Measurements from ENCODE around the gene GATA3.

Gene GATA3

DNA sequence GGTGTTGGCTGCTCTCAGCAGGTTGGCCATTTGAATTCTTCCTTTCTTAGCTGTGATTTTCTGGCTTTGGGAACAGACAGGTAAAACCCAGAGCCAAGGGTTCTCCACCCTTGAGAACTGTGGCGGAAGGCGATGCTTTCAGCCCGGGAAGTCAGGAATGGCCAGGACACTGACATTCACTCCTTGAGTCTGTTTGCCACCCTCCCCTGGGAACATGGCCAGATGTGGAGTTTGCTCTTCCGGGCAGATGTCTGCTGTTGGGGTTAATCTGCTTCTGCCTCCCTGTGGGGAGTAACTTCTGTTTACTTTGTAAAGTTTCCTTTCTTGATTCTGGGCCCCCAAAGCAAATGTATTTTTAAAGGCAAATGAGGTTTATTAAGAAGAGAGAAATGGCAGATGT is 17.7 kb downstream of the GATA3 start:
- no peak; the same call in 2 of the 3 replicates for ATAC-seq
- TF ChIP-seq TCF4 (CRISPR knock-in tag; IDR thresholded peaks at IDR 0.05; ENCODE audit: borderline replicate concordance) = peak; percentile 27; the same call in 1 of the 2 replicates
- TF ChIP-seq ZFP30 (CRISPR knock-in tag; IDR thresholded peaks at IDR 0.05) = no peak

DNA sequence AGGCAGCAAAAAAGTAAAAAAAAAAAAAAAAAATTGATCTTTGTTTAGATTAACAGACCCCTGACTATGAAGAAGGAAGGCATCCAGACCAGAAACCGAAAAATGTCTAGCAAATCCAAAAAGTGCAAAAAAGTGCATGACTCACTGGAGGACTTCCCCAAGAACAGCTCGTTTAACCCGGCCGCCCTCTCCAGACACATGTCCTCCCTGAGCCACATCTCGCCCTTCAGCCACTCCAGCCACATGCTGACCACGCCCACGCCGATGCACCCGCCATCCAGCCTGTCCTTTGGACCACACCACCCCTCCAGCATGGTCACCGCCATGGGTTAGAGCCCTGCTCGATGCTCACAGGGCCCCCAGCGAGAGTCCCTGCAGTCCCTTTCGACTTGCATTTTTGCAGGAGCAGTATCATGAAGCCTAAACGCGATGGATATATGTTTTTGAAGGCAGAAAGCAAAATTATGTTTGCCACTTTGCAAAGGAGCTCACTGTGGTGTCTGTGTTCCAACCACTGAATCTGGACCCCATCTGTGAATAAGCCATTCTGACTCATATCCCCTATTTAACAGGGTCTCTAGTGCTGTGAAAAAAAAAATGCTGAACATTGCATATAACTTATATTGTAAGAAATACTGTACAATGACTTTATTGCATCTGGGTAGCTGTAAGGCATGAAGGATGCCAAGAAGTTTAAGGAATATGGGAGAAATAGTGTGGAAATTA is 19.4 kb downstream of the GATA3 start:
- TF ChIP-seq ZNF70 (CRISPR knock-in tag; IDR thresholded peaks at IDR 0.05) (no peak), ESRRG (CRISPR knock-in tag; IDR thresholded peaks at IDR 0.05) (no peak), TOX (CRISPR knock-in tag; IDR thresholded peaks at IDR 0.05; ENCODE audit: borderline replicate concordance) (no peak), ZC3H10 (CRISPR knock-in tag; IDR thresholded peaks at IDR 0.05) (no peak), ZFP3 (CRISPR knock-in tag; IDR thresholded peaks at IDR 0.05) (no peak), CSDC2 (CRISPR knock-in tag; IDR thresholded peaks at IDR 0.05) (no peak), TCF4 (CRISPR knock-in tag; IDR thresholded peaks at IDR 0.05; ENCODE audit: borderline replicate concordance) (no peak)
- TF ChIP-seq, protein P1, sequence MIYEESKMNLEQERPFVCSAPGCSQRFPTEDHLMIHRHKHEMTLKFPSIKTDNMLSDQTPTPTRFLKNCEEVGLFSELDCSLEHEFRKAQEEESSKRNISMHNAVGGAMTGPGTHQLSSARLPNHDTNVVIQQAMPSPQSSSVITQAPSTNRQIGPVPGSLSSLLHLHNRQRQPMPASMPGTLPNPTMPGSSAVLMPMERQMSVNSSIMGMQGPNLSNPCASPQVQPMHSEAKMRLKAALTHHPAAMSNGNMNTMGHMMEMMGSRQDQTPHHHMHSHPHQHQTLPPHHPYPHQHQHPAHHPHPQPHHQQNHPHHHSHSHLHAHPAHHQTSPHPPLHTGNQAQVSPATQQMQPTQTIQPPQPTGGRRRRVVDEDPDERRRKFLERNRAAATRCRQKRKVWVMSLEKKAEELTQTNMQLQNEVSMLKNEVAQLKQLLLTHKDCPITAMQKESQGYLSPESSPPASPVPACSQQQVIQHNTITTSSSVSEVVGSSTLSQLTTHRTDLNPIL (CRISPR knock-in tag; IDR thresholded peaks at IDR 0.05; ENCODE audit: low read depth) = no peak
- peak; percentile 35 for ATAC-seq

DNA sequence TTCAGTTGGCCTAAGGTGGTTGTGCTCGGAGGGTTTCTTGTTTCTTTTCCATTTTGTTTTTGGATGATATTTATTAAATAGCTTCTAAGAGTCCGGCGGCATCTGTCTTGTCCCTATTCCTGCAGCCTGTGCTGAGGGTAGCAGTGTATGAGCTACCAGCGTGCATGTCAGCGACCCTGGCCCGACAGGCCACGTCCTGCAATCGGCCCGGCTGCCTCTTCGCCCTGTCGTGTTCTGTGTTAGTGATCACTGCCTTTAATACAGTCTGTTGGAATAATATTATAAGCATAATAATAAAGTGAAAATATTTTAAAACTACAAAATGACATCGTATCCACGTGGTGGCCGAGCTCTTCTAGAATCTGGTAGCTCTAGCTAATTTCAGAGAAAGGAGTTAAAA is 20.4 kb downstream of the GATA3 start:
- no peak for ATAC-seq
- TF ChIP-seq ZNF70 (CRISPR knock-in tag; IDR thresholded peaks at IDR 0.05) (no peak), TOX (CRISPR knock-in tag; IDR thresholded peaks at IDR 0.05; ENCODE audit: borderline replicate concordance) (no peak), SNAI2 (CRISPR knock-in tag; IDR thresholded peaks at IDR 0.05) (no peak), GLIS3 (CRISPR knock-in tag; IDR thresholded peaks at IDR 0.05) (no peak), ZNF8 (CRISPR knock-in tag; IDR thresholded peaks at IDR 0.05) (no peak), TCF4 (CRISPR knock-in tag; IDR thresholded peaks at IDR 0.05; ENCODE audit: borderline replicate concordance) (no peak), ZNF565 (CRISPR knock-in tag; conservative IDR thresholded peaks at IDR 0.05; ENCODE audit: low read depth) (no peak), ZFP3 (CRISPR knock-in tag; IDR thresholded peaks at IDR 0.05) (no peak), OSR1 (CRISPR knock-in tag; IDR thresholded peaks at IDR 0.05) (no peak), ISL1 (CRISPR knock-in tag; IDR thresholded peaks at IDR 0.05) (no peak), CSDC2 (CRISPR knock-in tag; IDR thresholded peaks at IDR 0.05) (no peak)

DNA sequence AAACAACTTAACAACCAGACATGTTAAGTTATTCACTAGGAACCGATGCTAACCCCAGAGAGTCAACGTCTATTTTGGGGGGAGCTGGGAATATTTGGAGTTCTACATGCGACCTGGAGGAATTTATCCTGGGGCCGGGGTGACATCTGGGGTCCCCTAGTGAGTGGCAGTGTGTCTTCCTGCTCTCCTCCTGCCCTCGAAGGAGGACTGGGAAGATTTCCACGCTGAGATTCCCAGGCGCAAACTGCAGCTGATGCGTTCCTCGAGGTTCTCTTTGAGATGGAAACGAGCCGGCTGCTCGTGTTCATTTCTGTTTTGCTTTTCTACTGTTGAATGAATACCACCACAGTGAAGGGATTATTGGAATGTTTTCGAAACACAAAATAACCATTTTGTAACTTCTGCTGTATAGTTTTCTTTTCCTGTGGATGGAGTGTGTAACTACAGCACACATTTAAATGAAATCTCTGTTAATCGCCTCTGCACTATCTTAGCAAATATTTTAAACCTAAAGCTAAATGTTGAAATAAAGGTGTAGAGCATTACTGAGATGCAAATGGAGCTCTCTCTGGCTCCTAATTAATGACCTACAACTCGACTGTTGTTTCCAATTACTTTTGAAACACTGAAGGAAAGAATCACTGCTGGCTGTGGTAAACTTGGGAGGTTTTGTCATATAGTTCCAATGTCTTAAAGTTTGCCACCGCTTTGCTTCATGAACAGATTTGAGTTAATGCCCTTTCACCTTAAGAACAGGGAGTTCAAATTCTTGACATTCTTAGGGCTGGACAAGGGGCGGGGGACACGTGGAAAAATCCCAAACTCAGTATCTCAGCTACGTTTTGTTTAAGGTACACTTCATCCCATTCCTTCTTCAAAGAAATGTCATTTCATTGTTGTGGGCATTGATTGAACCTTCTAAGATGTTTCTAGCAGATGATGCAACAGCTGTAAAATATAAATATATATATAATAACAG is 21.1 kb downstream of the GATA3 start:
- ATAC-seq = no peak
- TF ChIP-seq TOX (CRISPR knock-in tag; IDR thresholded peaks at IDR 0.05; ENCODE audit: borderline replicate concordance) (no peak), BACH2 (CRISPR knock-in tag; IDR thresholded peaks at IDR 0.05; ENCODE audit: borderline replicate concordance) (no peak), ZNF8 (CRISPR knock-in tag; IDR thresholded peaks at IDR 0.05) (no peak), ZFP30 (CRISPR knock-in tag; IDR thresholded peaks at IDR 0.05) (no peak), ZFP3 (CRISPR knock-in tag; IDR thresholded peaks at IDR 0.05) (no peak), TCF4 (CRISPR knock-in tag; IDR thresholded peaks at IDR 0.05; ENCODE audit: borderline replicate concordance) (no peak), ARNTL (CRISPR knock-in tag; IDR thresholded peaks at IDR 0.05; ENCODE audit: borderline replicate concordance, low read depth) (no peak), PPARA (CRISPR knock-in tag; IDR thresholded peaks at IDR 0.05; ENCODE audit: borderline replicate concordance) (no peak), CSDC2 (CRISPR knock-in tag; IDR thresholded peaks at IDR 0.05) (no peak)
- TF ChIP-seq, protein P1 (CRISPR knock-in tag; IDR thresholded peaks at IDR 0.05; ENCODE audit: low read depth) = no peak

DNA sequence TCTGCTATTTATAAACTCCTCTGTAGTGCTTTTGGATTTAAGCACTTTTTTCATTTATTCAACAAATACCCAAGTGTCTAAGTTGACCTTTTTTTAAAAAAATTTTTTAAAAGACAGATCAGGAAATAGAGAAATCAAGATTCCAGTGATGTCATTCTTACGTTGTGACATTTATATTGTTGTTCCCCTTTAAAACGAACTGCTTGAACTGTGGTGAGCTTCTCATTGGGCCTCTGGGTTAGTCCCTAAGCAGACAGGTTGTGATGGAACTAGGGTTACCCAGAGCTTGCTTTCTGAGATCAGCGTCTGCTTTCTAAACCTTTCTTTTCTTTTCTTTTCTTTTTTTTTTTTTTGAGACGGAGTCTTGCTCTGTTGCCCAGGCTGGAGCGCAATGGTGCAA is 22.4 kb downstream of the GATA3 start:
- no peak for ATAC-seq
- TF ChIP-seq, protein P2, sequence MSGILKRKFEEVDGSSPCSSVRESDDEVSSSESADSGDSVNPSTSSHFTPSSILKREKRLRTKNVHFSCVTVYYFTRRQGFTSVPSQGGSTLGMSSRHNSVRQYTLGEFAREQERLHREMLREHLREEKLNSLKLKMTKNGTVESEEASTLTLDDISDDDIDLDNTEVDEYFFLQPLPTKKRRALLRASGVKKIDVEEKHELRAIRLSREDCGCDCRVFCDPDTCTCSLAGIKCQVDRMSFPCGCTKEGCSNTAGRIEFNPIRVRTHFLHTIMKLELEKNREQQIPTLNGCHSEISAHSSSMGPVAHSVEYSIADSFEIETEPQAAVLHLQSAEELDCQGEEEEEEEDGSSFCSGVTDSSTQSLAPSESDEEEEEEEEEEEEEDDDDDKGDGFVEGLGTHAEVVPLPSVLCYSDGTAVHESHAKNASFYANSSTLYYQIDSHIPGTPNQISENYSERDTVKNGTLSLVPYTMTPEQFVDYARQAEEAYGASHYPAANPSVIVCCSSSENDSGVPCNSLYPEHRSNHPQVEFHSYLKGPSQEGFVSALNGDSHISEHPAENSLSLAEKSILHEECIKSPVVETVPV (CRISPR knock-in tag; IDR thresholded peaks at IDR 0.05) = no peak
- TF ChIP-seq PPARA (CRISPR knock-in tag; IDR thresholded peaks at IDR 0.05; ENCODE audit: borderline replicate concordance) = no peak
- TF ChIP-seq, protein P3, sequence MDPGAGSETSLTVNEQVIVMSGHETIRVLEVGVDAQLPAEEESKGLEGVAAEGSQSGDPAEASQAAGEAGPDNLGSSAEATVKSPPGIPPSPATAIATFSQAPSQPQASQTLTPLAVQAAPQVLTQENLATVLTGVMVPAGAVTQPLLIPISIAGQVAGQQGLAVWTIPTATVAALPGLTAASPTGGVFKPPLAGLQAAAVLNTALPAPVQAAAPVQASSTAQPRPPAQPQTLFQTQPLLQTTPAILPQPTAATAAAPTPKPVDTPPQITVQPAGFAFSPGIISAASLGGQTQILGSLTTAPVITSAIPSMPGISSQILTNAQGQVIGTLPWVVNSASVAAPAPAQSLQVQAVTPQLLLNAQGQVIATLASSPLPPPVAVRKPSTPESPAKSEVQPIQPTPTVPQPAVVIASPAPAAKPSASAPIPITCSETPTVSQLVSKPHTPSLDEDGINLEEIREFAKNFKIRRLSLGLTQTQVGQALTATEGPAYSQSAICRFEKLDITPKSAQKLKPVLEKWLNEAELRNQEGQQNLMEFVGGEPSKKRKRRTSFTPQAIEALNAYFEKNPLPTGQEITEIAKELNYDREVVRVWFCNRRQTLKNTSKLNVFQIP (CRISPR knock-in tag; IDR thresholded peaks at IDR 0.05; ENCODE audit: borderline replicate concordance, low read depth) = no peak
- no peak for TF ChIP-seq ARNTL (CRISPR knock-in tag; IDR thresholded peaks at IDR 0.05; ENCODE audit: borderline replicate concordance, low read depth)

All from SK-N-SH treated with all-trans-retinoic acid at 6 μM for 48 hours (cell line).